ENCODE measurements around the gene UCK2.

The UCK2 gene

DNA sequence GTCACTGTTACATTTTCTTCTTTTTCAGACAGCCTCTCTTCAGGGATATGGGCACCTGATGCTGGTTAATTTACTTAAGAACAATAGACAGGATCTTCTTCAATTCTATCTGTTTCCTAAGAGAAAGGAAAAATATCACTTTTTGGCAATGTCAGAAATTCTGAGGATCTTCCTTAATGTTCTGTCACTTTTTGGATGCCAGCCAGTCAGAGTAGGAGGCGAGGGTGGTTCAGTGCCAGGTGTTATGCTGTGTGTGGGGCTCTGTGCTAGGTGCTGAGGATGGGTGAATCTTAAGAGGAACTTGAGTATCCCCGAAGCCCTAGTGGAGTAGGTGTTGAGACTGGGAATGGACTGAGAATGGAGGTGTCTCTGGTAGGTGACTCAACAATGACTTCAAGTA, 133.5 kb downstream of the UCK2 start:
- Histone ChIP-seq H3K27ac (ENCODE audit: low read depth, low read length, severe bottlenecking) (no peak overlapping the region), H3K36me3 (ENCODE audit: control insufficient read depth, insufficient read depth, low read length) (no peaks in the 10 kb centered on the region), H3K4me1 (ENCODE audit: control insufficient read depth, insufficient read depth, low read length, poor library complexity, severe bottlenecking) (no peaks in the 10 kb centered on the region), H3K9me3 (ENCODE audit: control insufficient read depth, low read length) (no peaks in the 10 kb centered on the region), H3K4me3 (ENCODE audit: extremely low read depth, insufficient read depth, low read length, poor library complexity, severe bottlenecking) (no peak overlapping the region)
- 71 to 76% methylated on average over 1 to 2 of the region's 2 CpGs for WGBS, 2 experiments (ENCODE audit: insufficient coverage in 2 of 2)

Measured in mesodermal cell (in vitro differentiated cells).